PC-3 (cell line): ENCODE measurements around the gene TCF19. TPM values are rescaled to one million over a fixed set of nuclear protein-coding genes. Genes with fewer than 3 reads are reported as not detected.
"Not testable (repeated sequence)": the region's sequence is repeated elsewhere in the genome, so short reads cannot be mapped to it uniquely, and the experiment has no call there.

Experiments
- ATAC-seq: fragments of 200-7000 bp; cut with Tn5 transposase; 2 replicates; pipeline ENCODE4 v1.9.1; 2020; ENCODE audit warnings: mild to moderate bottlenecking, moderate library complexity
- BruUV-seq: library from RNA; stranded (reverse); fragments of 400-500 nt; replicated peaks from 2 replicates; lab custom pipeline; 2021; lab: Mats Ljungman, UMichigan
- CTCF ChIA-PET: fragments of 300-600 bp; sonication (Branson Sonifier 250); formaldehyde crosslinking; loops from one replicate; lab custom pipeline; 2022; ENCODE audit warnings: antibody characterized with exemption; lab: Charles Lee
- POLR2A ChIA-PET: fragments of 300-600 bp; sonication (Branson Sonifier 250); formaldehyde crosslinking; loops from one replicate; lab custom pipeline; 2022; ENCODE audit warnings: antibody characterized with exemption; ENCODE audit not compliant: unreplicated experiment; lab: Charles Lee
- DNase-seq: peaks from one replicate; pipeline ENCODE4 v3.0.0-alpha.2; 2015
- H2AFZ ChIP-seq: fragments of 300-600 bp; sonication (generic); 2 replicates; pipeline ENCODE4 v1.6.0; 2016; ENCODE audit warnings: antibody characterized with exemption, low read length
- H3F3A ChIP-seq: fragments of 300-600 bp; sonication (generic); one replicate; pipeline ENCODE4 v1.6.0; 2017; ENCODE audit warnings: antibody characterized with exemption, low read length, control low read depth, mild to moderate bottlenecking; ENCODE audit not compliant: unreplicated experiment
- H3K27ac ChIP-seq: fragments of 300-600 bp; sonication (generic); 2 replicates; pipeline ENCODE4 v1.5.1; 2016; ENCODE audit warnings: mild to moderate bottlenecking, low read length
- H3K27me3 ChIP-seq: fragments of 300-600 bp; sonication (generic); 2 replicates; pipeline ENCODE4 v1.6.1; 2016; ENCODE audit warnings: low read length, mixed read lengths
- H3K36me3 ChIP-seq: fragments of 300-600 bp; sonication (generic); 2 replicates; pipeline ENCODE4 v1.6.1; 2016; ENCODE audit warnings: low read depth, mixed run types, low read length, mixed read lengths
- H3K4me1 ChIP-seq: fragments of 300-600 bp; sonication (generic); 2 replicates; pipeline ENCODE4 v1.5.1; 2016; ENCODE audit warnings: low read length; ENCODE audit not compliant: insufficient read depth
- H3K4me2 ChIP-seq: fragments of 300-600 bp; sonication (generic); 2 replicates; pipeline ENCODE4 v1.6.0; 2016; ENCODE audit warnings: low read length
- H3K4me3 ChIP-seq: fragments of 300-600 bp; sonication (generic); 2 replicates; pipeline ENCODE4 v1.5.1; 2016; ENCODE audit warnings: mild to moderate bottlenecking, low read length, mixed read lengths
- H3K79me2 ChIP-seq: fragments of 300-600 bp; sonication (generic); 2 replicates; pipeline ENCODE4 v1.6.1; 2017; ENCODE audit warnings: low read length, mixed read lengths
- H3K9ac ChIP-seq: fragments of 300-600 bp; sonication (generic); 2 replicates; pipeline ENCODE4 v1.6.0; 2016; ENCODE audit warnings: mild to moderate bottlenecking, low read length
- H3K9me2 ChIP-seq: fragments of 300-600 bp; sonication (generic); replicated peaks from 2 replicates; pipeline ENCODE4 v1.6.1; 2016; ENCODE audit warnings: mixed run types, low read length, mixed read lengths
- H3K9me3 ChIP-seq: fragments of 300-600 bp; sonication (generic); 2 replicates; pipeline ENCODE4 v1.6.1; 2016; ENCODE audit warnings: low read length, mixed read lengths
- H4K20me1 ChIP-seq: fragments of 300-600 bp; sonication (generic); 2 replicates; pipeline ENCODE4 v1.6.1; 2016; ENCODE audit warnings: low read length, mixed read lengths
- CTCF ChIP-seq: fragments of 300-600 bp; sonication (generic); conservative IDR thresholded peaks from 2 replicates; pipeline ENCODE4 v1.5.1; 2017; ENCODE audit warnings: antibody characterized with exemption, low read depth, mild to moderate bottlenecking, low read length
- EZH2 ChIP-seq: fragments of 300-600 bp; sonication (generic); IDR thresholded peaks from one replicate; pipeline ENCODE4 v1.6.1; 2017; ENCODE audit warnings: antibody characterized with exemption, mild to moderate bottlenecking, low read length; ENCODE audit not compliant: unreplicated experiment
- EZH2phosphoT487 ChIP-seq: fragments of 300-600 bp; sonication (generic); IDR thresholded peaks from 2 replicates; pipeline ENCODE4 v1.6.1; 2018; ENCODE audit warnings: mild to moderate bottlenecking, antibody characterized with exemption, low read length, borderline replicate concordance
- intact Hi-C: fragments of 100-400 bp; cut with micrococcal nuclease; formaldehyde crosslinking; loops from 2 replicates; pipeline ENCODE4 v1.9.0; 2023
- total RNA-seq: library from RNA; depleted of rRNA; stranded (reverse); fragments of >200 nt; gene quantifications from 2 replicates; pipeline ENCODE4 v1.2.3, GENCODE V29; 2014

Gene TCF19
- total RNA-seq, 1 experiment from 2014 or later: 88.6 TPM

GRCh38 chr6:31183859-31184258 lies 25.5 kb downstream of the TCF19 start:
- intact Hi-C loops, H3K9me3 ChIP-seq, BruUV-seq: not testable (repeated sequence)

GRCh38 chr6:31185695-31186051 lies 27.3 kb downstream of the TCF19 start:
- H3K4me1 ChIP-seq, H4K20me1 ChIP-seq, H3K4me3 ChIP-seq, H3K27me3 ChIP-seq, POLR2A ChIA-PET, H3K79me2 ChIP-seq, H3K9ac ChIP-seq, H3F3A ChIP-seq, intact Hi-C loops, H3K27ac ChIP-seq, DNase-seq, H3K36me3 ChIP-seq, H3K9me3 ChIP-seq, CTCF ChIA-PET, H2AFZ ChIP-seq, ATAC-seq, H3K4me2 ChIP-seq, H3K9me2 ChIP-seq: not testable (repeated sequence)
- TSS peak; percentile 87 for BruUV-seq

More at GRCh38 chr6:31183859-31184258, 25.5 kb downstream of the TCF19 start:
- CTCF ChIA-PET, H3K27ac ChIP-seq, H3K27me3 ChIP-seq, POLR2A ChIA-PET, H4K20me1 ChIP-seq, H3K4me2 ChIP-seq, H3K79me2 ChIP-seq, DNase-seq, H3K9ac ChIP-seq, H2AFZ ChIP-seq, H3K4me3 ChIP-seq, ATAC-seq, H3K36me3 ChIP-seq, H3K9me2 ChIP-seq, H3K4me1 ChIP-seq, H3F3A ChIP-seq: not testable (repeated sequence)

GRCh38 chr6:31186052-31186734 lies 27.8 kb downstream of the TCF19 start:
- POLR2A ChIA-PET: no interaction called here
- no peak overlapping the region for H3K4me2 ChIP-seq

More at GRCh38 chr6:31186052-31186734, 27.8 kb downstream of the TCF19 start:
- Histone ChIP-seq H3K27ac (no peak overlapping the region), H3K9me2 (no peaks in the 10 kb centered on the region), H3F3A (no peaks in the 10 kb centered on the region), H3K79me2 (no peaks in the 10 kb centered on the region), H3K36me3 (no peaks in the 10 kb centered on the region), H2AFZ (no peak overlapping the region; the same call in 1 of the 2 replicates), H3K27me3 (no peaks in the 10 kb centered on the region), H3K4me3 (no peak overlapping the region), H3K4me1 (no peaks in the 10 kb centered on the region), H3K9me3 (no peaks in the 10 kb centered on the region), H4K20me1 (no peaks in the 10 kb centered on the region), H3K9ac (no peak overlapping the region)
- ATAC-seq: peak; percentile 43
- DNase-seq: no peak
- intact Hi-C loops: no loop called here
- CTCF ChIA-PET: no interaction called here
- no peak for TF ChIP-seq EZH2phosphoT487
- TF ChIP-seq CTCF: no peak
- no peak for TF ChIP-seq EZH2
- no TSS peak for BruUV-seq
